ENCODE measurements around the gene RNF126.
A peak's percentile ranks its signal among the peaks of the same experiment; 100 is the strongest.
"Not testable (repeated sequence)": the region's sequence is repeated elsewhere in the genome, so short reads cannot be mapped to it uniquely, and the experiment has no call there.

Gene RNF126

DNA sequence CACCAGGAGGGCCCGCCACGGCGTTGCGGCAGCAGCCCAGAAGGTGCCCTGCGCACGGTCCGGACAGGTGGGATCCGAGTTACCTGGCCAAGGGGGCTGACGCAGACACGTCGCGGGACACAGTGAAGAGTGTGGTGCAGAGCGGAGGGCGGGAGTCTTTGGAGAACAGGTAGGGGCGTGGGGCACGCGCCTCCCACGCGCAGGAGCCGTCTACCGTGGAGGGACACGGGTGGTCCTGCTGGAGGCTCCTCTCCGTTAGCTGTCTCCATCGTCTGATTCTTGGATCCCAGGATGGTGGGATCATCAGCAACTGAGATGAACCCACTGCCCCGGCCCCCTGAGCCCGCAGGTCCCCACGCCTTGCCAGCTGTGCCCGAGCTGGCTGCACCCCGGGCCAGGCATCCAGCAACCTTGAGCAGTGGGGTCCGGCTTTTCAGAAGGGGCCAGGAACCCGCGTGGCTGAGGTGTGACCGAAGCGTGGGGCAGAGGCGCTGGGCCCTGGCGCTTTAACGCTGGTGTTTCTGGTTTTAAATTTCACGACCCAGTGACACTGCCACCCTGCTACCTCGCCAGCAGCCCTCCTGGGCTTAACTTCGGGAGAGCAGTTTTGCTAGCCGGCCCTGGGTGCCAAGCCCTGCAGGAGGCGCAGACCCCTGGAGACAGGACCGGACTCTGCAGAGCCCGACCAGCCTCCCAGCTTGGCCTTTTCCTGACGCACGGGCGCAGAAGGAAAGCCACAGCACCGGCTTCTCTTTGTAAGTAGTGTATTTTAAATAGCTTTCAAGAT, 16.0 kb downstream of the RNF126 start:
- DNase-seq: no peak

DNA sequence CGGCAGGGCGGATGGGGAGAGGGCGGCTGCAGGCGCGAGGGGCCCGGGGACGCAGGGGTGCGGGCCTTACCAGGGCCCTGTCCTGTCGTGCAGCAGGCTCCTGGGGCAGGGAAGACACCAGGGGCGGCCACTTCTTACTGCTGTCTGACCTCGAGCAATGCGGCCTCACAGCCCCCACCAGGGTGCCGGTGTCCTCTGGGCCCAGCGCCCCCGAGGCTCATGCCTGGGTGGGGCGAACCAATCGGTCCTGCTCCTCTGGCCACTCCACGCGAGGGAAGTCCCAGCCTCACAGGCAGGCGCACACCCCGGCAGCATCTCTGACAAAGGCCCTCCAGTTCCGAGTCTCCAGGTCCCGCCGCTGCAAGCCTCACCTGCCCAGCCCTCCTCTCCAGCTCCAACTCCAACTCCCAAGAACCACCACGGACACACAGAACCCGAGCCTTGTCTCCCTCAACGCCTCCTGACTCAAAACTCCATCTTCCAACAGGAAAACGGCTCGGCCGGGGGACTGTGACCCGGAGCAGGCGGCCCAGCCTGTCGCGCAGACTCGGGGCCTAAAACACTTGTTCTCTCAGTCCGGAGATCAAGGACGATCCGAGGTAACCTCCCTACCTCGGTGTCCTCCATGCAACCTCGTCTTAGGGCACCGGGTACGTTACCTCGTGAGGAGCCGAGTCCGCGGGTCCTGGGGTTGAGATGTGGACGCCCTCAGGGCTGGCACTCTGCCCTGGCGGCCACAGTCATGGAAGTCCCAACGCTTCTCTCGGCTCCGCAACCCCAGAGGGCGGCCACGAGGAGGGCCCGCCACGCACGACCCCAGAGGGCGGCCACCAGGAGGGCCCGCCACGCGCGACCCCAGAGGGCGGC, 16.9 kb downstream of the RNF126 start:
- DNase-seq: no peak

- no peak for DNase-seq
These were observed 18.2 kb downstream of the RNF126 start for GRCh38 chr19:644789-645188.

DNA sequence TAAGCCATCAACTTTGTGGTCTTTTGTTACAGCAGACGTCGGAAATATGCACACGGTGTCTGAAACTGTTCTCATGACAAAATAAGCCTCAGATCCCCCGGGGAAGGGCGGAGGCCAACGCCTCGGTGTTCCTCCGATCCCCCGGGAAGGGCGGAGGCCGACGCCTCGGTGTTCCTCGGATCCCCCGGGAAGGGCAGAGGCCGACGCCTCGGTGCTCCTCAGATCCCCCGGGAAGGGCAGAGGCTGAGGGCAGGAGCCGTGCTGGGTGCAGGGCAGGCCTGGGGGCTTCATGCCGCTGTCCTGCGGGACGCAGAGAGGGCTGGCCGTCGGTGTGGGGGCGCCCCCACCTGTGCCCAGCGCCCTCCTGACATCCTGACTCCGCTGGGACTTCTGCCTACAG, 18.7 kb downstream of the RNF126 start:
- no peak for DNase-seq

DNA sequence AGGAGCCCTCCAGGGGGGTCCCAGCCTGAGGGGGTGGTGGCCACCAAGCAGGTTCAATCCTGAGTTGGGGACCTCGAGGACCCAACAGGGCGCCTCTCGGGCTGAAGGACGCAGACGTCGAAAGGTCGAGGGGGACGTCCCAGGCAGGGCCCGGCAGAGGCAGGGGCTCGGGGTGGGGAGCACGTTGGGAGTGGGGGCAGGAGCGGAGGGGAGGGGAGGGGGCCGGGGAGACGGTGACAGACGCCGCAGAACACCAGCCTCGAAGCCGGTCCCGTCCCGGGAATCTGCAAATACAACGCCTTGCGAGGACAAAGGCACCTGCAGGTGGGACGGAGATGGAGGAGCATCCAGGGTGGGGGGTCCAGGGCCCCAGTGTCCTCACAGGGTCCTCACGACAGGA, 19.3 kb downstream of the RNF126 start:
- no peak for DNase-seq

DNA sequence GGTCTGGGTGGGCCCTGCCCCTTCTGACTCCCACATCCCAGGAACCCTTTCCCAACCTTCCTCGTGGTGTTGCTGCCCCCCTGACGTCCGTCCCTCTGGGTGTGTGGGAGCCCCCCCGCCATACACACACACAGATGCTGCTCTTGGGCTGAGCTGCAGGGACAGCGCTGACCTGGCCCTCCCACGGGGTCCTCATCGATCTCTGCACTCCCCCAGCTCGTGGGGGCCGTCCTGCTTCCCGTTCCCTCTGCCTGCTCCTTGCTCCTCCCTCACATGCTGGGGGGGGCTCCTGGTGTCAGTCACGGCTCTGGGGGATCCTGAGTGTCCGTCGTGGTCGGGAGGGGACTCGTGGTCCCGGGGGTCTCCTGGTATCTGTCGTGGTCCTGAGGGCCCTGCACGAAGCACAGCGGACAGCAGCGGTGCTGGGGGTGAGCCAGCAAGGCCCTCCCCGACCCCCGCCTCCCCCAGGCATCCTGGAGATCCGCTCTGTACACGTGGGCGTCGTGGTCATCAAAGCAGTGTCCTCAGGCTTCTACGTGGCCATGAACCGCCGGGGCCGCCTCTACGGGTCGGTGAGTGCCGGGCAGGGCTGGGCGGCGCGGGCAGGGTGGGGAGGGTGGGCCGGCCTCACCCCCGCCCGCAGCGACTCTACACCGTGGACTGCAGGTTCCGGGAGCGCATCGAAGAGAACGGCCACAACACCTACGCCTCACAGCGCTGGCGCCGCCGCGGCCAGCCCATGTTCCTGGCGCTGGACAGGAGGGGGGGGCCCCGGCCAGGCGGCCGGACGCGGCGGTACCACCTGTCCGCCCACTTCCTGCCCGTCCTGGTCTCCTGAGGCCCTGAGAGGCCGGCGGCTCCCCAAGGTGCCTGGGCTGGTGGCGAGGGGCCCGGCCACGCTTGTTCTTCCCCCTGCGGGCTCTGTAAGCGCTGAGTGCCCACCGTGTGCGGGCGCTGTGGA, 20.0 kb downstream of the RNF126 start:
- no peak for DNase-seq

- DNase-seq: no peak
These were observed 21.3 kb downstream of the RNF126 start for GRCh38 chr19:641702-642101.

DNA sequence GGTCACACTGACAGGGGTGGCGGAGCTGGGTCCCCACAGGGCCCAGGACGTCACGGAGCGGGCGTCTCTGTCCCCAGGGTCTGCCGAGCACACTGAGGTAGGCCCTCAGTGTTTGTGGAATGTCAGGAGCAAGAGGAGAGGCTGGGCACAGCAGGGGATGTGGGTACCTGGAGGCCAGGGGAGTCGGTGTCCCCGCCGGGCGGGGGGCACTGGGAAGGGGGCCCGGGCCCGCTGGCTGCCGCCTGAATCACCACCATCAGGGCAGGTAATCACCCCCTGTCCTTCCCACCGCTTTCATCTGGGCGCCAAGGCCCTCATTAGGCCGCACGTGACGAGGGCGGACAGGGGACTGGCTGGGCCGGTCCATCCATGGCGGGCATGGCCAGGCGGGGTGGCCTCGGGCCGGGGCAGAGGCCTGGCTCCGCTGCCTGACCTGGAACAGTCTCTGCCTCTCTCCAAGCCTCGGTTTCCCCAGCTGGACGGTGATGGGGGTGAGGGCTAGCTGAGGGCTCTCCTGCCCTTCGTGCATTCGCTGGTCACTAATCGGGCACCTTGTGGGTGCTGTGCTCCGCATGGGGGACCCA, 22.3 kb downstream of the RNF126 start:
- DNase-seq: no peak

DNA sequence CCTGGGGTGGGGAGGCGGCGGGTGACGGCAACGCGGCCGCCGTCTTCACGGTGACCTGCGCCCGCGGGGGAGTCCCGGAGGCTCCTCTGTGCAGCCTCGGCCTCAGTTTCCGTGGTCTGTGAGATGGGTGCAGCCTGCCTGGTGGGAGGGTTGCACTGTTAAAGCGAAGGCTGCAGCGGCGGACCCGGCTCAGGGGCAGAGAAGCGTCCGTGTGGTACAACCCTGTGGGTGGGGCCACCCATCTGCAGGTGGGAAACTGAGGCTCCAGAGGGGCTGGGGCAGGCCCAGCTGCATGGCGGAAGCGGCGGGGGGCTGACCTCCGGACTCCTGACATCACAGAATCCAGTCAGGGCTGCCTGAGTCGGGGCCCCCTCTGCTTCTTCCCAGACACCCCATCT, 22.9 kb downstream of the RNF126 start:
- DNase-seq: no peak

GRCh38 chr19:639253-640160, 23.5 kb downstream of the RNF126 start, which contains the start of gene FGF22:
FGF22 (plus strand) TSS chr19:639879; CDS start chr19:639926, 47 bp downstream.
- peak; percentile 84 for DNase-seq

GRCh38 chr19:638906-639252, 24.1 kb downstream of the RNF126 start:
- no peak for DNase-seq

GRCh38 chr19:634975-635652, 27.9 kb downstream of the RNF126 start:
- DNase-seq: no peak

DNA sequence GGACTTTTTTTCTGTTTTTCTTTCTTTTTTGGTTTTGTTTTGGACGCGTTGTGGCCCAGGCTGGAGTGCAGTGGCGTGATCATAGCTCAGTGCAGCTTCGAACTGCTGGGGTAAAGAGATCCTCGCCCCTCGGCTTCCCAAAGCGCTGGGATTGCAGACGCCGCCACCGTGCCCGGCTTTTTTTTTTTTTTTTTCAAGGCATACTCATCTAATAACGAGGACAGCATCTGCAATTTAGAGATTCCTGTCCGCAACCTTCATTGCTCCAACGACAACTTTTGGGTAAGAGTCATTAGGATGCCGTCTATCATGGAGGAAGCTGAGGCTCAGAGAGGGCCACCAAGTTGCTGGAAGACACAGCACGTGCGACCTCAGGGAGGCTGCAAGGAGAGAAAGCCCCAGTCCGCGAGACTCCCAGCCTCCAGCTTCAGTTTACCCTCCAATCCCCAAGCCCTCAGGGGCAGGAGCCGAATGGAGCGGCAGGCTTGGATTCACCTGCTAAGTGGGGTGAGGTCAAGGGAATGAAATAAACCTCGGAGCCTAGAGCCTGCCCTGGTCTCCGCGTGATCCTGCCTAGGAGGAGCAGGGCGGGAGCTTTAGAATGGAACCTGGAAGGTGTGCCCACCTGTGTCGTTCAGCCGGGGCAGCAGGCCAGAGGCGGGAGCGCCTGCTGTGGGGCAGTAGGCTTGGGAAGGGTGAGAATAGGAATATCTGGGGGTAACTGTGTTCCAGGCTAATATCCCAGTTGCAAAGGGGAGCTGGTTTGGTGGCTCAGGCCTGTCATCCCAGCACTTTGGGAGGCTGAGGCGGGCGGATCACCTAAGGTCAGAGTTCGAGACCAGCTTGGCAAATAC, 29.0 kb downstream of the RNF126 start:
- no peak for DNase-seq

DNA sequence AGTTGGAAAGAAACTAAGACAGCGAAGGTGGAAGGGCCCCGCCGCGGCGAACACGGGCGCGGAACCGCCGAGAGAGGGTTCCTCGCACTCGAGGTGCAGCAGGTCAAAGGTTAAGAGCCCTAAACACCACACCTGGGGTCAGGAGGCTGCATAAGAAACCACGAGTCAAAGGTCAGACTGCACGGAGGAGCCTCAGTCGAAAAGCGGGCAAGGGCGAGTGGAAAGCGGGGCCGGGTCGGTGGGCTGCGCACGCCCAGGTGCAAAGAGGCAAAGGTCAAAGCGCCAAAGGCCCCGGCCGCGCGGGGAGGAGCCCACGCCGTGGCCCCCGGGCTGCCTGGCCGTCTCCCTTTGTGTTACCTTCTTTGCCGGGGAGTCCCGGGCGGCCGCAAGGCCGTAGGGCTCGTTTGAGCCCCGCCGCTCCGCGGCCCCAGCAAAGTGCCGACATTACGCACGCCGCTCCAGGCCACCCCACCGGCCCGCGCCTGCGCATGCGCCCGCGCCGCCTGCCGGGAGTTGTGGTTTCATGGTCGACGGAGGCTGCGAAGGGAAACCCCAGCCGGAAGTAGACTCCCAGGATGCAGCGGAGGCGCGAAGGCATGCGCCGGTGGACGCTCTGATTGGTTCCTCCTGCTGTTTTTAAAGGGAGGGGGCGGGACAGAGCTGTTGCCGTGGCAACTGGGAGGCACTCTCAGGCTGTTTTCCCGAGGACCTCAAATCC, 29.8 kb downstream of the RNF126 start, which contains the start of gene POLRMT:
Gene POLRMT, minus strand, starts transcription at position 470 of the 718 bp plus-strand sequence. Its CDS starts 25 bp downstream, at position 445.
- peak; percentile 98 for DNase-seq

DNA sequence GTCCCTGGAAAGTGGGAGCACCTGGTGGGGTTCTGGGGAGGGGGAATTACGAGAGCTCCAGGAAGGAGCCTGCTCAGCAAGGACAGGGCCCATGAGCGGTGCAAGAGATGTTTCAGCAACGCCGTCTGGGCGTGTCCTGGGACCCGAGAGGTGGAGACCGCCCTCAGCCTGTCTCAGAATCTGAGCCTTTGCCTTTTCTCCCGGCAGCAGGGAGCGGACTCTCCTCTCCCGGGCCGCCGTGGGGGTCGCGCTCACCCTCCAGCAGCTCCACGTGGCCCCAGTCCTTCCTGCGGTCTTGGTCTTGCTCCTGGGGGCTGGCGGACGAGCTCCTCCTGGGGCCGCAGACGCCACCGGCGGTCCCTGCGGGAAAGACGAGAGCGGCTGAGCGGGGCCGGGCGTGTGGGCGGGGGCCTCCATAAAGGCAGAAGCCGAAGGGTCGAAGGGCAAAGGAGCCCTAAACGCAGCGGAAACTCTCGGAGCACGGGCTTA, 30.4 kb downstream of the RNF126 start:
- DNase-seq: peak; percentile 51

DNA sequence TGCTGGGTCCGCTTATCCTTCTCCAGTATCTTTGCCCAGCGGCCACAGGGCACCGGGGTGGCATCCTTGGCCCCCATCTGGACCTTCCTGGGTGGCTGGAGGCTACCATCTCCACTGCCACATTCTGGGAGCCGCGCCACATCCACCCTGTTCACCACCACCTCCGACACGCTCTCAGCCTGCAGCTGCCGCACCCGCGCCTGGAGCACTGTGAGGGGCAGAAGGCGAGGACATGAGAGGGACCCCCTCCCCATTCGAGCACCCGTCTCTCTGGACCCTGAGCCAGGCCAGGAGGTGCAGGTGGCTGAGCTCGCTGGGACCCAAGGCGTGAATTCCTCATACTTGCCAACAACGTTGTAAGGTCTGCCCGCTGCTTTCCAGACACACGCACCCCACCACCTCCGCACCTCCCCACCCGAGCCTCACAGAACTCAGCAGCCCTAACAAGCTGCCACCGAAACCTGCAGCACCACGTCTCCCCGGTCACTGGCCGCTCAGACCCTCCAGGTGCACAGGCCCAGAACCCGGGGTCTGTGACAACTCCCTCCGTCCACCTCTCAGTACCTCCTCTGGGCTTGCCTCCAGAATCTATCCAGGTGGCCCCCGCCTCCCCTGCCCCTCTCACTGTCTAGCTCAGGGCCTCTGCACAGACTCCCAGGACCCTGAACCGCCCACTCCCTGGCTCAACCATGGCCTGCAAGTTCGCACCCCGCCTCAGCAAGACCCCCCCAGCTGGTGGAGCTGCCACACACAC, 32.9 kb downstream of the RNF126 start:
- DNase-seq: no peak

DNA sequence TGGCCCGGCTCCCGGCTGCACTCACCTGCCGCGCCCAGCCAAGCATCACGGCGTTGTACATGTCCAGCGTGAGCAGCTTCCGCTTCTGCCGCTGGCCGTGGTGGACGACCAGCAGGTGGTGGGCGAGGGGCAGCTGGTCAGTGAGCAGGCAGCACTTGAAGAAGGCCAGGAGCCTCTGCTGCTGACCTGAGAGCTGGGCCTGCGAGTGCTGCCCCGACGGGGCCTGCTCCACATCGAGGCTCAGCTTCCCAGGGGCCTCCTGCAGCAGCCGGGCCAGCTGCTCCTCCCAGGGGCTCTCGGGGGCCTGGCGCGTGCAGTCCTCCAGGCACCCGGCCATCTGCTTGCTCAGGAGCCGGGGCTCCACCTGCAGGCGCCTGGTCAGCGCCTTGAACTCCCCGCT, 33.5 kb downstream of the RNF126 start:
- DNase-seq: not testable (repeated sequence)

DNA sequence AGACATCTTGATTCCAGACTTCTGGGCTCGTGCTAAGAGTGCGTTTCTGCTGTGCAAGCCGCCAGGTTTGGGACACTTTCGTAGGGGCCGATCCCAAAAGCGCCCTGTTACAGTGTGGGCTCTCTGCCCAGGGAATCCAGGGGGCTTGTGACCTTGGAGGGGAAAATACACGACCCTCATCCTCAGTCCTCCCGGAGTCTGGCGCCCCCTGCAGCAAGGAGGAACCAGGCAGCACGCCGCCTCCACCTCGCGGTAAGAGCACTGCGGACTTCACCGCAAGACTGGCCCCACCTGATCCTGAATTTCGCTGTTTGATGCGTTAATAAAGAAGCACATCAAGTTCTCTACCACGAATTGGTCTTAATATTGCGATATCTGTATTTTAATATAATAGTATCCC, 34.8 kb downstream of the RNF126 start:
- no peak for DNase-seq
